Astrocyte of the cerebellum (primary cell): Measurements from ENCODE around the gene ITGA4.

Source experiments
- DNase-seq: peaks from one replicate; pipeline ENCODE4 v3.0.0-alpha.2; 2011; ENCODE audit warnings: low read depth
- H3K4me3 ChIP-seq: 2 replicates; pipeline ENCODE4 v1.5.1; 2011; ENCODE audit warnings: mild to moderate bottlenecking, low read depth, low read length, moderate library complexity
- in situ Hi-C: cut with HindIII; loops from 2 replicates; pipeline ENCODE4 v1.10.0; 2017; ENCODE audit warnings: low sequenced_read_pairs
- TF ChIP-seq, protein P1 (sequence below): IDR thresholded peaks from 2 replicates; pipeline ENCODE4 v1.5.1; 2012; ENCODE audit warnings: low read length, low read depth, moderate library complexity, mild to moderate bottlenecking; ENCODE audit errors: missing control alignments

Gene ITGA4

DNA sequence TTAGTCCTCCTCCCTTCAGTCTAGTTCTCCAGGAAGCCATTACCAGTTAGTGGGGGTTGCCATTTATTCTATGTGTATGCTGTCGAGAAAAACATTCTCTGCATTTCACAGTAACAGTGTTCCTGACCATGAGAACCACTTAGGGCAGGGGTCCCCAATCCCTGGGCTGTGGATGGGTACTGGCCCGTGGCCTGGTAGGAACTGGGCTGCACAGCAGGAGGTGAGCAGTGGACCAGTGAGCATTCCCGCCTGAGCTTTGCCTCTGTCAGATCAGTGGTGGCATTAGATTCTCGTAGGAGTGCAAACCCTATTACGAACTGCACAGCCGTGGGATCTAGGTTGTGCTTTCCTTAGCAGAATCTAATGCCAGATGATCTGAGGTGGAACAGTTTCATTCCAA, 15.8 kb downstream of the ITGA4 start:
- TF ChIP-seq, protein P1, sequence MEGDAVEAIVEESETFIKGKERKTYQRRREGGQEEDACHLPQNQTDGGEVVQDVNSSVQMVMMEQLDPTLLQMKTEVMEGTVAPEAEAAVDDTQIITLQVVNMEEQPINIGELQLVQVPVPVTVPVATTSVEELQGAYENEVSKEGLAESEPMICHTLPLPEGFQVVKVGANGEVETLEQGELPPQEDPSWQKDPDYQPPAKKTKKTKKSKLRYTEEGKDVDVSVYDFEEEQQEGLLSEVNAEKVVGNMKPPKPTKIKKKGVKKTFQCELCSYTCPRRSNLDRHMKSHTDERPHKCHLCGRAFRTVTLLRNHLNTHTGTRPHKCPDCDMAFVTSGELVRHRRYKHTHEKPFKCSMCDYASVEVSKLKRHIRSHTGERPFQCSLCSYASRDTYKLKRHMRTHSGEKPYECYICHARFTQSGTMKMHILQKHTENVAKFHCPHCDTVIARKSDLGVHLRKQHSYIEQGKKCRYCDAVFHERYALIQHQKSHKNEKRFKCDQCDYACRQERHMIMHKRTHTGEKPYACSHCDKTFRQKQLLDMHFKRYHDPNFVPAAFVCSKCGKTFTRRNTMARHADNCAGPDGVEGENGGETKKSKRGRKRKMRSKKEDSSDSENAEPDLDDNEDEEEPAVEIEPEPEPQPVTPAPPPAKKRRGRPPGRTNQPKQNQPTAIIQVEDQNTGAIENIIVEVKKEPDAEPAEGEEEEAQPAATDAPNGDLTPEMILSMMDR: no peak
- H3K4me3 ChIP-seq: no peak overlapping the region
- DNase-seq: no peak
- in situ Hi-C loops: loop anchor here (25.0 kb wide), 1 partner anchor 361 kb away; no protein-coding TSS in a partner anchor

DNA sequence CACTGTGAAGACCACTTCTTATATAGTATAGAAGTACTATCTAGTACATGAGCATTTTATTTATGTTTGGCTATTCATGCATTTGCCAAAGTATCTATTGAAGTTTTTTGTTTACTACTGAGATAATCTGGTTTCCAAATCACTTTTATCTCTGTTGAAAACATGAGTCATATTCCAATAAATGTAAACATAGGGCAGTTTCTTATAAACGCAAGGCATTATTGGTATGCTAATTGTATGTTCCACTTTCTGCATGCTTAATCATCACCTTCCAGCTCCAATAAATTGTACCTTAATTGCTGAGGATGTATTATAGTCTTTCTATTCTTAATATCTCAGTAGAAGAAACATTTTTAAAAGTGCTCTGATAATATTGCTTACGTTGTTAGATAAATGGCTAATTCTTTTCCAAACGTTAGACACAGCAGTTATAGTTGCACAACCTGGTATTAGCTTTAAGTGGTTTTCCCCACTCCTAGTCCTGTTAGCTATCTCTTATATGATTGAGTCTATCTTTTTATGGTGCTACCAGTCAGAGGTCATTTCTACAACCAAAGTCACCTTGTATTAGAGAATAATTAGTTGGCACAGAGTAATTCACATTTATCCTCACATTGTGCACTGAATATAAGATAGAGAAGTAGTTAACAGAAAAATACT, 17.2 kb downstream of the ITGA4 start:
- in situ Hi-C loops: loop anchor here (25.0 kb wide), 1 partner anchor 362 kb away; no protein-coding TSS in a partner anchor
- TF ChIP-seq, protein P1: no peak
- DNase-seq: no peak
- H3K4me3 ChIP-seq: no peak overlapping the region

DNA sequence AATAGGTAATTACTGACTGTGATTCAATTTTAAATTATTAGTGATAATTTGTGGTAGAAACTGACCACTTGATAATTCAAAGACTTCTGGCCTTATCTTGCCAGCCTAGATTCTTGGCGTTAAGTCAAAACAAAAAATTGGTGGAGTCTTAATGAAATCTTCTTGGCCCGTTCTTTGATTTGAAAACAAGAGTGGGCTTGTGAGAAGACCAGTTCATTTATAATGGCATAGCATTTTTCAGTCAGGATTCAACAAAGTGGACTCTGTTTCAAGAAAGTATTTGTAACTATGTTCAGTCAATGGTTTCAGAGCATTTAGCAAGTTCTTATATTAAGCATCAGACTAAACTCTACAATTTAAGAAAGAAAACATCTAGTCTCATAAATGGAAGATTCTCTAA, 26.0 kb downstream of the ITGA4 start:
- in situ Hi-C loops: no loop called here
- no peak overlapping the region for H3K4me3 ChIP-seq
- TF ChIP-seq, protein P1: no peak
- no peak for DNase-seq

DNA sequence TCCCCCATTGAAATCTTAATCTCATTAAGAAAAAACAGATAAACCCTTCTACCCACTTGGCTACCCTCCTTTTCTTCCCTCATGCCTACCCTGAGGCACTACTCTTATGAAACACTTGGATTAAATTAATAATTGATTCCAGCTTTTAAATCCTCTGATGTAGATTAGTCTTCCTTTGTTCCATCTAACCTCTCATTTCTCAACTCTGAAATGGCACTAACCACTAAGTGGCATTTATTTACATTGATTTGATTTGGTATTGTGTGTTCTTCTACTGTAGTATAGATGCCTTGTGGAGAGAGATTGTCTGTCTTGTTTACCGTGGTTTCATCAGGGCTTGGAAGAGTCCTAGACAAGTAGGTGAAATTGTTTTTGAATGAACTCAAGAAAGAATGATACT, 26.7 kb downstream of the ITGA4 start:
- TF ChIP-seq, protein P1: no peak
- in situ Hi-C loops: no loop called here

DNA sequence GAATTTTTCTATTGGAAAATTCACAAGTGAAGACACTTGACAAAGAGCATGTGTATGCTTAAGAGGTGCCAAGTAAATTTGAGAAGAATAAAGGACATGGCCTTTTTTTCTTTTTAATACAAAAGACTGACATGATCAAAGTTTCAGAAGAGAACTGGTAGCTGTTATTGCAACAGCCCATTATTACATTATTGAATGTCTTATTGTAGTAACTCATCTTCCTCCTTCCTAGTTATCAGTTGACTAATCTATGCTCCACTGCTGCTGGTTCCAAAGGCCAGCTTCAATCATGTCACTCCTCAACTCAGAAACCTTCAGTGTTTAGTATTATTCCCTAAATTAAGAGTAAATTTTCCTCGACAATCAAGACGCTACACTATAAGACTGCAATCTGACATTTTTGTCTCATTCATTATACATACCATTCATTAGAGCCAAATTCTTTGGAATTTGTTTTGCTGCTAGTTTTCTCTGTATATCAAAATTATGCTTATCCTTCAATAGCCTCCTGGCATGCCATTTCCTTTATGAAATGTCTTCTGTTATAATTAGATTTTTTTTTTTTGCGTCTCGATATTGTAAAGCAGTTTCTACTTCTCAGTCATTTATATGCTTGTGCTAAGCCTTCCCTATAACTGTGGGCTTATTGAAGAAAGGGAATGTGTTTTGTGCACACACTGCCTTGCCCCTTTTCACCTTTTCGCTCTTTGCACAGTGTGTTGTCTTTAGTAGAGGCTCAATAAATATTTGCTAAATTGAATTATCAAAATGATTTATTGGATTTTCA, 27.9 kb downstream of the ITGA4 start:
- TF ChIP-seq, protein P1: no peak
- H3K4me3 ChIP-seq: no peak overlapping the region
- in situ Hi-C loops: no loop called here
- no peak for DNase-seq

More for the DNA sequence above, 26.7 kb downstream of the ITGA4 start:
- DNase-seq: no peak
- H3K4me3 ChIP-seq: no peak overlapping the region

DNA sequence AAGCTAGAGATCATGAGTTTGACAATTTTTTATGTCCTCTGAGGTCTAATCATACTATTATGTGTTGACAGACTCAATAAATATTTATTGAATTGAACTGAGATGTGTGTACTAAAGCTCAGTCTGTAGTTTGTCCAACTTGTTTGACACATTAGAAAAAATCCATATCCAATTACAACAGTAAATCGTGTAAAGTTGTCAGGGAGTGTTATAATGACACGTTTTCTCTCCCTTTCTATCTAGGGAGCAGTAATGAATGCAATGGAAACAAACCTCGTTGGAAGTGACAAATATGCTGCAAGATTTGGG, 28.4 kb downstream of the ITGA4 start:
- TF ChIP-seq, protein P1: no peak
- no peak overlapping the region for H3K4me3 ChIP-seq
- DNase-seq: no peak
- in situ Hi-C loops: no loop called here
